OCI-LY1 (cell line): ENCODE measurements around the gene PATJ.
"Not testable (repeated sequence)": the region's sequence is repeated elsewhere in the genome, so short reads cannot be mapped to it uniquely, and the experiment has no call there.

Experiments
- H2AFZ ChIP-seq: fragments of 200-600 bp; sonication (generic), shearing (Covaris generic); 2 replicates; pipeline ENCODE4 v1.6.0; 2014; ENCODE audit warnings: antibody characterized with exemption, mild to moderate bottlenecking, low read length
- H3F3A ChIP-seq: fragments of 200-600 bp; sonication (generic), shearing (Covaris generic); 2 replicates; pipeline ENCODE4 v1.6.0; 2014; ENCODE audit warnings: mild to moderate bottlenecking, antibody characterized with exemption, low read length, moderate library complexity; ENCODE audit not compliant: insufficient read depth
- H3K27ac ChIP-seq: fragments of 200-600 bp; sonication (generic); 2 replicates; pipeline ENCODE4 v1.5.1; 2014; ENCODE audit warnings: low read length, mixed run types, mild to moderate bottlenecking, low read depth; ENCODE audit not compliant: poor library complexity, severe bottlenecking
- H3K27me3 ChIP-seq: fragments of 200-600 bp; sonication (generic); 2 replicates; pipeline ENCODE4 v1.6.0; 2014; ENCODE audit warnings: antibody characterized with exemption, mild to moderate bottlenecking, low read length, moderate library complexity; ENCODE audit not compliant: insufficient read depth
- H3K36me3 ChIP-seq: fragments of 200-600 bp; sonication (generic); 2 replicates; pipeline ENCODE4 v1.6.1; 2014; ENCODE audit warnings: mild to moderate bottlenecking, antibody characterized with exemption, low read length, moderate library complexity, mixed read lengths; ENCODE audit not compliant: insufficient read depth
- H3K4me1 ChIP-seq: fragments of 200-600 bp; sonication (generic); 2 replicates; pipeline ENCODE4 v1.5.1; 2014; ENCODE audit warnings: mild to moderate bottlenecking, low read length, moderate library complexity; ENCODE audit not compliant: insufficient read depth, severe bottlenecking
- H3K4me2 ChIP-seq: fragments of 200-600 bp; sonication (generic), shearing (Covaris generic); 2 replicates; pipeline ENCODE4 v1.6.1; 2014; ENCODE audit warnings: low read length
- H3K4me3 ChIP-seq: fragments of 200-600 bp; sonication (generic); 2 replicates; pipeline ENCODE4 v1.5.1; 2014; ENCODE audit warnings: low read length, low read depth, mild to moderate bottlenecking, mixed read lengths; ENCODE audit not compliant: poor library complexity, severe bottlenecking
- H3K79me2 ChIP-seq: fragments of 200-600 bp; shearing (Covaris generic); 2 replicates; pipeline ENCODE4 v1.6.1; 2016; ENCODE audit warnings: mixed run types, low read length, mixed read lengths; ENCODE audit not compliant: insufficient read depth
- H3K9ac ChIP-seq: fragments of 200-600 bp; sonication (generic), shearing (Covaris generic); 2 replicates; pipeline ENCODE4 v1.6.1; 2014; ENCODE audit warnings: mild to moderate bottlenecking, low read length, mixed read lengths
- H3K9me2 ChIP-seq: fragments of 200-600 bp; sonication (generic), shearing (Covaris generic); 2 replicates; pipeline ENCODE4 v1.6.1; 2014; ENCODE audit warnings: low read depth, mild to moderate bottlenecking, low read length, mixed read lengths
- H3K9me3 ChIP-seq: fragments of 200-600 bp; shearing (Covaris generic); 2 replicates; pipeline ENCODE4 v1.6.1; 2014; ENCODE audit warnings: low read length, mixed read lengths
- H4K20me1 ChIP-seq: fragments of 200-600 bp; sonication (generic), shearing (Covaris generic); 2 replicates; pipeline ENCODE4 v1.6.0; 2016; ENCODE audit warnings: mild to moderate bottlenecking, low read length; ENCODE audit not compliant: insufficient read depth
- EZH2 ChIP-seq: fragments of 200-600 bp; sonication (generic), shearing (Covaris generic); IDR thresholded peaks from 2 replicates; pipeline ENCODE4 v1.8.0; 2017; ENCODE audit warnings: borderline replicate concordance, mixed run types, mild to moderate bottlenecking, antibody characterized with exemption, low read length, moderate library complexity, mixed read lengths
- TF ChIP-seq, protein P1 (sequence below): fragments of 200-600 bp; sonication (generic), shearing (Covaris generic); IDR thresholded peaks from 2 replicates; pipeline ENCODE4 v1.5.1; 2017; ENCODE audit warnings: mild to moderate bottlenecking, antibody characterized with exemption, low read length, moderate library complexity, mixed read lengths

Gene PATJ

DNA sequence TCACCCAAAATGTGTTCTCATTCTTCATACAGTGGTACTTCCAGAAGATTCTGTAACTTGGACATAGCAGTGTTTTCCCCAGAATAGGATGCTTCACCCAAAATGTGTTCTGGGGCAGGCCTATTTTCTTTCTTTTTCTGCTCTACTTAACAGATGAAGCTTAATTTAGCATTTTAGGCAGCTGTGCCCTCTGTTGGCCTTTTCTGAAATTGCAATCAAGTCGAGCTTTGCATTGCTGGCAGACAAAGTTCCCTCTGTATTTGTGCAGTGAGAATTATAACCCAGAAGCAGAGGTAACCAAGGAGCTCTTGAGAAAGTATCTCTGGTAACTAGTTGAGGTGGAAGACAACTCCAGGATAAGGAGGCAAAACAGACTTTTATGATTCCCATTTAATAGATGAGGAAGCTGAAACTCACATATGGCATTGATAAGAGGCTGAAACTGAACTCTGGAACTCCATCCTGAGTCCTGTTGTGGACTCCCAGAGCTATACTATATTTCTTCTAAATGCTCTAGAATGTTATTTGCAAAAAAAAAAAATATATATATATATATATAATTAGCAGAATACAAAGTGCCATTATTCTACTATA lies 402.1 kb downstream of the PATJ start:
- no peak overlapping the region for H3K4me3 ChIP-seq

DNA sequence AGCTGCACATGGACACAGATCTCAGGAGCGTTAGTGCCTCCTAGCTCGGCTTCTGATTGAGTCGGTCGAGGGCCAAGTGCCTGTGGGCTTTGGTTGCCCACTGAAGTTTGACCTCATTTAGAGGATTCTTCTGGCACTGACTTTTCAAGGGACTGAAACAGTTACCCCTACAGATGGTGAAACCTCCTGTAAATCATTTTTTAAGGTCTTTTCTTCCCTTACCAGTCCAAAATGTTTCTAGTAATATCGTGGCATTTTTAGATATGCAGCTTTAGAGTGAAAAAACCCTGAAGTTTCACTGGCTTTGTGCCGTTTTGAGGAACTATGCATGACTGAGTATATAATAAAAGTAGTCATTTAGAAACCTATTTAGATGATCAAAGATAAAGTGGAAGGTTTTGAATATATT lies 417.7 kb downstream of the PATJ start:
- no peaks in the 10 kb centered on the region for H3K9me3 ChIP-seq
- H2AFZ ChIP-seq: no peak overlapping the region
- no peaks in the 10 kb centered on the region for H3K9me2 ChIP-seq
- no peaks in the 10 kb centered on the region for H3K27me3 ChIP-seq
- peaks cover 8% of the 10 kb centered on the region for H3K4me1 ChIP-seq
- H3K27ac ChIP-seq: no peak overlapping the region
- no peaks in the 10 kb centered on the region for H3K36me3 ChIP-seq
- H3F3A ChIP-seq: no peaks in the 10 kb centered on the region
- H3K4me3 ChIP-seq: no peak overlapping the region
- no peaks in the 10 kb centered on the region for H3K79me2 ChIP-seq
- no peak for TF ChIP-seq EZH2
- TF ChIP-seq, protein P1, sequence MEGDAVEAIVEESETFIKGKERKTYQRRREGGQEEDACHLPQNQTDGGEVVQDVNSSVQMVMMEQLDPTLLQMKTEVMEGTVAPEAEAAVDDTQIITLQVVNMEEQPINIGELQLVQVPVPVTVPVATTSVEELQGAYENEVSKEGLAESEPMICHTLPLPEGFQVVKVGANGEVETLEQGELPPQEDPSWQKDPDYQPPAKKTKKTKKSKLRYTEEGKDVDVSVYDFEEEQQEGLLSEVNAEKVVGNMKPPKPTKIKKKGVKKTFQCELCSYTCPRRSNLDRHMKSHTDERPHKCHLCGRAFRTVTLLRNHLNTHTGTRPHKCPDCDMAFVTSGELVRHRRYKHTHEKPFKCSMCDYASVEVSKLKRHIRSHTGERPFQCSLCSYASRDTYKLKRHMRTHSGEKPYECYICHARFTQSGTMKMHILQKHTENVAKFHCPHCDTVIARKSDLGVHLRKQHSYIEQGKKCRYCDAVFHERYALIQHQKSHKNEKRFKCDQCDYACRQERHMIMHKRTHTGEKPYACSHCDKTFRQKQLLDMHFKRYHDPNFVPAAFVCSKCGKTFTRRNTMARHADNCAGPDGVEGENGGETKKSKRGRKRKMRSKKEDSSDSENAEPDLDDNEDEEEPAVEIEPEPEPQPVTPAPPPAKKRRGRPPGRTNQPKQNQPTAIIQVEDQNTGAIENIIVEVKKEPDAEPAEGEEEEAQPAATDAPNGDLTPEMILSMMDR: no peak
- no peak overlapping the region for H3K9ac ChIP-seq
- H4K20me1 ChIP-seq: no peaks in the 10 kb centered on the region
- no peak overlapping the region for H3K4me2 ChIP-seq

More for the DNA sequence above, 402.1 kb downstream of the PATJ start:
- Histone ChIP-seq H3K9me2 (no peaks in the 10 kb centered on the region), H3K27ac (no peak overlapping the region), H3K4me2 (no peak overlapping the region), H3F3A (no peaks in the 10 kb centered on the region), H3K79me2 (no peaks in the 10 kb centered on the region), H3K9ac (no peak overlapping the region), H3K4me1 (no peaks in the 10 kb centered on the region), H3K27me3 (no peaks in the 10 kb centered on the region), H4K20me1 (no peaks in the 10 kb centered on the region), H3K36me3 (no peaks in the 10 kb centered on the region), H3K9me3 (no peaks in the 10 kb centered on the region), H2AFZ (no peak overlapping the region)
- TF ChIP-seq EZH2: no peak
- TF ChIP-seq, protein P1: peak; percentile 77

GRCh38 chr1:62161711-62162110 lies 419.4 kb downstream of the PATJ start:
- Histone ChIP-seq H2AFZ (no peak overlapping the region), H3K9me2 (no peaks in the 10 kb centered on the region), H3K27ac (no peak overlapping the region), H3K36me3 (no peaks in the 10 kb centered on the region), H3F3A (no peaks in the 10 kb centered on the region), H3K9ac (no peak overlapping the region), H3K4me1 (peaks cover 8% of the 10 kb centered on the region), H3K4me3 (no peak overlapping the region), H3K9me3 (no peaks in the 10 kb centered on the region), H4K20me1 (no peaks in the 10 kb centered on the region), H3K79me2 (no peaks in the 10 kb centered on the region), H3K27me3 (no peaks in the 10 kb centered on the region), H3K4me2 (no peak overlapping the region)
- TF ChIP-seq, protein P1: no peak
- TF ChIP-seq EZH2: no peak

DNA sequence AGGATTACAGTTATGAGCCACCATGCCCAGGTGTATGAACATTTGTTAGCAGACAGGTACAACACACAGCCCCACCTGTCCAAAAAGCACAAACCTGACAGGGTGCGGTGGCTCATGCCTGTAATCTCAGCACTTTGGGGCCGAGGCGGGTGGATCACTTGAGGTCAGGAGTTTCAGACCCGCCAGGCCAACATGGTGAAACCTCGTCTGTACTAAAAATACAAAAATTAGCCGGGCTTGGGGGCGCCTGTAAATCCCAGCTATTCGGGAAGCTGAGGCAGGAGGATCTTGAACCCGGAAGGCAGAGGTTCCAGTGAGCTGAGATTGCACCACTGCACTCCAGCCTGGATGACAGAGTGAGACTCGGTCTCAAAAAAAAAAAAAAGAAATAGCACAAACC lies 428.1 kb downstream of the PATJ start:
- H2AFZ ChIP-seq, H3K9me3 ChIP-seq, H3K79me2 ChIP-seq, H3K36me3 ChIP-seq, H3K4me2 ChIP-seq, H4K20me1 ChIP-seq, H3F3A ChIP-seq, H3K9ac ChIP-seq, H3K27ac ChIP-seq, H3K9me2 ChIP-seq, H3K4me3 ChIP-seq, H3K27me3 ChIP-seq, H3K4me1 ChIP-seq: not testable (repeated sequence)
